Right cardiac atrium (tissue), 5 donors: ENCODE results near the gene CALML4. TPM values are rescaled to one million over a fixed set of nuclear protein-coding genes. Genes with fewer than 3 reads are reported as not detected.
A peak's percentile ranks its signal among the peaks of the same experiment; 100 is the strongest.
"Not testable (repeated sequence)": the region's sequence is repeated elsewhere in the genome, so short reads cannot be mapped to it uniquely, and the experiment has no call there.

ENCODE experiments used
- ATAC-seq, 2 donors: fragments of 200-7000 bp; cut with Tn5 transposase; one replicate each; pipeline versions ENCODE4 v1.8.0 to v1.9.1; 2020; ENCODE audit warnings: moderate library complexity in 2 of 2, mild to moderate bottlenecking in 1 of 2
- DNase-seq, 3 donors: peaks; one replicate each; pipeline ENCODE4 v3.0.0-alpha.2; 2020
- H3K27ac ChIP-seq: one replicate; pipeline ENCODE4 v1.5.1; 2013; ENCODE audit warnings: mild to moderate bottlenecking, low read length, control low read depth, moderate library complexity
- H3K27me3 ChIP-seq: one replicate; pipeline ENCODE4 v1.6.1; 2013; ENCODE audit not compliant: control insufficient read depth, insufficient read depth
- H3K4me1 ChIP-seq: one replicate; pipeline ENCODE4 v1.6.1; 2013; ENCODE audit warnings: low read length; ENCODE audit not compliant: control insufficient read depth, insufficient read depth
- H3K4me3 ChIP-seq: one replicate; pipeline ENCODE4 v1.5.1; 2013; ENCODE audit warnings: low read length, control low read depth
- H3K9me3 ChIP-seq: one replicate; pipeline ENCODE4 v1.6.1; 2013; ENCODE audit warnings: low read length; ENCODE audit not compliant: control insufficient read depth
- WGBS: extraction: QIAGEN DNeasy Blood & Tissue Kit; methylation state at CpG from one replicate; pipeline ENCODE4 v1.1.7; 2013; 5-methylcytosine and 5-hydroxymethylcytosine counted together
- intact Hi-C, 4 donors: fragments of 100-400 bp; cut with DNase I; formaldehyde crosslinking; loops; one replicate each; pipeline versions ENCODE4 v1.11.0 to v1.14.0; 2022 to 2023
- polyA plus RNA-seq: library from polyadenylated mRNA; stranded (reverse); fragments of 200-250 nt; gene quantifications from one replicate; pipeline ENCODE4 v1.2.3, GENCODE V29; 2013
- total RNA-seq, 4 donors: library from RNA; stranded (reverse); fragmentation: NEBNext Ultra II Directional; extraction: Animal tissue kit (Norgen Biotek cat#: 25700); gene quantifications; one replicate each; pipeline ENCODE4 v1.2.1, GENCODE V29; 2021
- donor health status: healthy with polysubstance abuse.
- donor health status: DM: no; HTN: yes; CAD: no.
- donor health status: DM: no; HTN: no; CAD: no.
- donor health status: DM: no; HTN: yes; CAD: no; lungs with severe emphysema.
- donor health status: DM: yes; HTN: yes; CAD: no.

The CALML4 gene
- total and polyA plus RNA-seq, 5 donors: 1.5 to 2.4 (median 1.8) TPM

DNA sequence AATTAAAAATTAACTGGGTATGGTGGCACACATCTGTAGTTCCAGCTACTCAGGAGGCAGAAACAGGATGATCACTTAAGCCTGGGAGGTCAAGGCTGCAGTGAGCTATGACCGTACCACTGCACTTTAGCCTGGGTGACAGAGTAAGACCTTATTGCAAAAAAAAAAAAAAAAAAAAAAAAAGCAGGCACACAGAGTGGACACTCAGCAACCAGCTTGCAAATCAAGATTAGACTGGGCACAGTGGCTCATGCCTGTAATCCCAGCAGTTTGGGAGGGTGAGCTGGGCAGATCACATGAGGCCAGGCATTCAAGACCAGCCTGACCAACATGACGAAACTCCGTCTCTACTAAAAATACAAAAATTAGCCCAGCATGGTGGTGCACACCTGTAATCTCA lies 19.0 kb upstream of the CALML4 start:
- Histone ChIP-seq H3K4me3 (no peak overlapping the region), H3K4me1 (no peaks in the 10 kb centered on the region), H3K27ac (no peak overlapping the region), H3K27me3 (no peaks in the 10 kb centered on the region), H3K9me3 (no peaks in the 10 kb centered on the region)
- 61% methylated on average over 3 of the region's 3 CpGs for WGBS
- DNase-seq (peak in 1 of 3 donors; percentile 18), ATAC-seq (no peak)
- intact Hi-C loops: no loop called here

GRCh38 chr15:68223171-68223570 lies 18.0 kb upstream of the CALML4 start:
- Histone ChIP-seq H3K9me3 (no peaks in the 10 kb centered on the region), H3K27me3 (no peaks in the 10 kb centered on the region), H3K4me3 (no peak overlapping the region), H3K27ac (no peak overlapping the region), H3K4me1 (no peaks in the 10 kb centered on the region)
- ATAC-seq (no peak), DNase-seq (no peak)
- WGBS: 96% methylated on average over 6 of the region's 6 CpGs
- intact Hi-C loops: no loop called here

- H3K27me3 ChIP-seq, H3K9me3 ChIP-seq, H3K4me1 ChIP-seq, H3K4me3 ChIP-seq, ATAC-seq, intact Hi-C loops, H3K27ac ChIP-seq: not testable (repeated sequence)
- 90% methylated on average over 18 of the region's 18 CpGs for WGBS
- peak in 1 of 3 donors; percentile 16 for DNase-seq
Observed at GRCh38 chr15:68222432-68222743, 17.3 kb upstream of the CALML4 start.

DNA sequence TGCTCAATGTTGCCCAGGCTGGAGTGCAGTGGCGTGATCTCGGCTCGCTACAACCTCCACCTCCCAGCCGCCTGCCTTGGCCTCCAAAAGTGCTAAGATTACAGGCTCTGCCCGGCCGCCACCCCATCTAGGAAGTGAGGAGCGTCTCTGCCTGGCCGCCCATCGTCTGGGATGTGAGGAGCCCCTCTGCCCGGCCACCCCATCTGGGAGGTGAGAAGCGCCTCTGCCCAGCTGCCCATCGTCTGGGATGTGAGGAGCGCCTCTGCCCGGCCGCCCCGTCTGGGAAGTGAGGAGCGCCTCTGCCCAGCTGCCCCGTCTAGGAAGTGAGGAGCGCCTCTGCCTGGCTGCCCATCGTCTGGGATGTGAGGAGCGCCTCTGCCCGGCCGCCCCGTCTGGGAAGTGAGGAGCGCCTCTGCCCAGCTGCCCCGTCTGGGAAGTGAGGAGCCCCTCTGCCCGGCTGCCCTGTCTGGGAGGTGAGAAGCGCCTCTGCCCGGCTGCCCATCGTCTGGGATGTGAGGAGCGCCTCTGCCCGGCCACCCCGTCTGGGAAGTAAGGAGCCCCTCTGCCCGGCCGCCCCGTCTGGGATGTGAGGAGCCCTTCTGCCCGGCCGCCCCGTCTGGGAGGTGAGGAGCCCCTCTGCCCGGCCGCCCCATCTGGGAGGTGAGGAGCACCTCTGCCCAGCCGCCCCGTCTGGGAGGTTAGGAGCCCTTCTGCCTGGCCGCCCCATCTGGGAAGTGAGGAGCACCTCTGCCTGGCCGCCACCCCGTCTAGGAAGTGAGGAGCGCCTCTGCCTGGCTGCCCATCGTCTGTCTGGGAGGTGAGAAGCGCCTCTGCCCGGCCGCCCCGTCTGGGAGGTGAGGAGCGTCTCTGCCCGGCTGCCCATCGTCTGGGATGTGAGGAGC lies 16.6 kb upstream of the CALML4 start:
- H3K27me3 ChIP-seq, H3K27ac ChIP-seq, intact Hi-C loops, ATAC-seq, H3K9me3 ChIP-seq, H3K4me3 ChIP-seq, H3K4me1 ChIP-seq: not testable (repeated sequence)
- 88% methylated on average over 55 of the region's 55 CpGs for WGBS
- DNase-seq: peak in 1 of 3 donors; percentile 29

DNA sequence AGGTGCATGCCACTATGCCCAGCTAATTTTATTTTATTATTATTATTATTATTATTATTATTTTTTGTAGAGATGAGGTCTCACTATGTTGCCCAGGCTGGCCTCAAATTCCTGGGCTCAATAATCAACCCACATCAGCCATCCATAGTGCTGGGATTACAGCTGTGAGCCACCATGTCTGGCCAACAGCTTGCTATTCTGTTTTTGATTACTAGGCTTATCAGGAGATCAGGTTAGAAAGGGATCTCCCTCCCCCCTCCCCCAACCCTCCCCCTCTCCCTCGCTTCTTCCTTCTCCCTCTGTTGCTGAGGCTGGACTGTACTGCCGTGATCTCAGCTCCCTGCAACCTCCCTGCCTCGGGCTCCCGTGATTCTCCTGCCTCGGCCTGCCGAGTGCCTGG lies 15.8 kb upstream of the CALML4 start:
- DNase-seq: no peak
- 98% methylated on average over 6 of the region's 6 CpGs for WGBS
- no peaks in the 10 kb centered on the region for H3K27me3 ChIP-seq
- no peaks in the 10 kb centered on the region for H3K9me3 ChIP-seq
- intact Hi-C loops: no loop called here
- no peak overlapping the region for H3K27ac ChIP-seq
- ATAC-seq: no peak
- H3K4me1 ChIP-seq: no peaks in the 10 kb centered on the region
- H3K4me3 ChIP-seq: no peak overlapping the region

- no peaks in the 10 kb centered on the region for H3K4me1 ChIP-seq
- intact Hi-C loops: no loop called here
- H3K9me3 ChIP-seq: no peaks in the 10 kb centered on the region
- DNase-seq (no peak), ATAC-seq (no peak)
- H3K27ac ChIP-seq: no peak overlapping the region
- H3K27me3 ChIP-seq: no peaks in the 10 kb centered on the region
- no peak overlapping the region for H3K4me3 ChIP-seq
- 100% methylated on average over 2 of the region's 2 CpGs for WGBS
Observed at GRCh38 chr15:68220489-68220888, 15.4 kb upstream of the CALML4 start.

DNA sequence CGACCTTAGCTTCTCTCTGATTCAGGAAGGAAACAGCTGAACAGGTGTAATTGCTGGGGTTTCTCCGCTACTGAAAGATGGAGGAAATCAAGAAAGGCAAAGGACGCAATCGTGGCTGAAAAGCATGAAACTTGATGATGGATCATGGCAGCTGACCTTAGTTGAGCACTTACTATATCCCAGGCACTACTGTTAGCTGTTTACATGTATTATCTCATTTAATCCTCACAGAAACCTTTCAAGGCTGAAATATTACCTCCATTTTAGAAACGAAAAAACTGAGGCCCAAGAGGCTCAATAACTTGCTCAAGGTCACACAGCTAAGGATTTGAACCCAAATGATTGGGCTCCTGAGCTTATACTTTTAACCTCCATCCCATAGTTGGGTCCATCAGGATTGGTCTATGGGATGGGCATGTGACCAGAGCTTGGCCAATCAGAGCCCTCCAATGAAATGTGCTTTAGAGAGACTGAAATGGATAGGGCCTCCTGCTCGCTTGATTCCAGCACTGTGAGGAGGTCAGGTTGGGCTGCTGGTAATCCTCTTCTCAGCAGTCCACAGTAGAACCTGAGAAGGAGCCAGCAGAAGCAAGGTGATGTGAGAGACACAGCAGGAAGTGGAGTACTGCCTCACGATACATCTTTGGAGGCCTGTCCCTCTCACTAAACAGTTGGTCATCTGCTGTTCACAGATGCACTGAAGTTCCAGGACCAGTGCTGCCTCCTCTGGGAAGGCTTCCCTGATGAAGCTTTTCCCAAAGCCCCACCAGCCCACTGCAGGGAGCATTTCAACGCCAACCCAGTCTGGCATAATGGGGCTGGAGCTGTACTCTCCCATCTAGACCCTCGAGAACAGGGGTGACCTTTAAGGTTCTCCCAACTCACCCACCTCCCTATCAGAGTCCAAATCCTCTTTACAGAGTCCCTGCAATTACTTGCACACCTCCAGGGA lies 14.0 kb upstream of the CALML4 start:
- DNase-seq (no peak), ATAC-seq (peak; percentile 30 to 46)
- Histone ChIP-seq H3K4me1 (no peaks in the 10 kb centered on the region), H3K9me3 (no peaks in the 10 kb centered on the region), H3K27me3 (no peaks in the 10 kb centered on the region), H3K4me3 (no peak overlapping the region), H3K27ac (no peak overlapping the region)
- WGBS: 95% methylated on average over 9 of the region's 9 CpGs
- intact Hi-C loops: loop anchor here in 1 of 4 donors (10.0 kb wide), 1 partner anchor 354 kb away; no protein-coding TSS in a partner anchor

DNA sequence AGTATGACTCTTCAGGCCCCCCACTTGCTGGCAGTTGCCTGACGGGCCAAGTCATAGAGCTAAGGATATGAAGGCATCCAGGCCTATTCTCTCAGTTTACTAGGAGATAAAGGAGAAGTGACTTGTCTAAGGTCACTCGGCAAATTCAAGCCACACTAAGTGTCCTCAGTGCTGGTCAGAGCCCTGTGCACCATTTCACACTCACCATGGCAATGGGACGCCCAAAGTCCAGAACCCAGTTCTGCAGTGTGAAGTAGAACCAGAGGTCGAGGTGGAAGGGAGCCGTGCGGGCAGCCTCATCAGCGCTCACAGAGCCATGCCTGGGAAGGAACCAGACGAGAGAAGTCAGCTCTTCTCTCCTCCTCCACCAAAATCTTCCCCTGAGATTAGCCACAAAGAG lies 13.2 kb upstream of the CALML4 start:
- Histone ChIP-seq H3K9me3 (no peaks in the 10 kb centered on the region), H3K27ac (no peak overlapping the region), H3K27me3 (no peaks in the 10 kb centered on the region), H3K4me3 (no peak overlapping the region), H3K4me1 (no peaks in the 10 kb centered on the region)
- ATAC-seq (no peak), DNase-seq (peak in 1 of 3 donors; percentile 5)
- 95% methylated on average over 8 of the region's 8 CpGs for WGBS
- intact Hi-C loops: loop anchor here in 1 of 4 donors (10.0 kb wide), 1 partner anchor 354 kb away; no protein-coding TSS in a partner anchor

DNA sequence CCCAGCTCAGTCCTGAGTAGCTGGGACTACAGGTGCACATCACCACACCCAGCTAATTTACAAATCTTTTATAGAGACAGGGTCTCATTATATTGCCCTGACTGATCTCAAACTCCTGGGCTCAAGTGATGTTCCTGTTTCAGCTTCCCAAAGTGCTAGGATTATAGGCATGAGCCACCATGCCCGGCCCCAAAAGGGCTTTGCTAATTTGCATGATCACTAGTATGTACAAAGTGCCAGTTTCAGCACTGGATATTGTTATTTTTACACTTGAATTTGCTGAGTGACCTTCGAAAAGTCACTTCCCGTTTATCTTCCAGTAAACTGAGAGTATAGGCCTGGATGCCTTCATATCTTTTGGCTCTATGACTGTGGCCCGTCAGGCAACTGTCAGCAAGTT lies 12.2 kb upstream of the CALML4 start:
- no peaks in the 10 kb centered on the region for H3K27me3 ChIP-seq
- no peak overlapping the region for H3K27ac ChIP-seq
- ATAC-seq (no peak), DNase-seq (peak in 1 of 3 donors; percentile 51)
- intact Hi-C loops: loop anchor here in 1 of 4 donors (10.0 kb wide), 1 partner anchor 353 kb away; no protein-coding TSS in a partner anchor
- 71% methylated on average over 4 of the region's 4 CpGs for WGBS
- H3K4me3 ChIP-seq: no peak overlapping the region
- no peaks in the 10 kb centered on the region for H3K9me3 ChIP-seq
- H3K4me1 ChIP-seq: no peaks in the 10 kb centered on the region

DNA sequence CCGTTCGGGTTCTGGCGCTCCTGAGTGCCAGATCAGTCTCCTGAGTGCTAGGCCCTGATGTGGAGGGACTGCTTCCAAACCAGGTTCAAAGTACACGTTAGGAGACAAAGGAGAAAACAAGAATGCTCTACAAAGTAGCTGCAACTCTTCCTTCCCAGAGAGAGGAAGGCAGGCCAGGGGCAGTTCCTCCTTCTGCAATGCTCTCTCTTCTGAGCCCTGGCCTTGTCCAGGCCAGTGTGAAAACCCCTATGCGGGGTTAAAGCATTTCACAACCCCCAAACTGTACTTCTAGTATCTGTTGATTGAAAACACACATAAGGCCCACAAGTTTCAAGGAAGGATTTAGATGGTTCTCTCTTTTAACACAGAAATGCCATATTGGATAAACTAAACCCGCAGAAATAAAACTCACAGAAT lies 9.7 kb upstream of the CALML4 start:
- intact Hi-C loops: loop anchor here in 1 of 4 donors (10.0 kb wide), 1 partner anchor 350 kb away; no protein-coding TSS in a partner anchor
- no peak overlapping the region for H3K4me3 ChIP-seq
- 80% methylated on average over 6 of the region's 6 CpGs for WGBS
- no peaks in the 10 kb centered on the region for H3K9me3 ChIP-seq
- no peak for ATAC-seq
- H3K27me3 ChIP-seq: no peaks in the 10 kb centered on the region
- H3K27ac ChIP-seq: no peak overlapping the region
- peak in 1 of 3 donors; percentile 33 for DNase-seq
- H3K4me1 ChIP-seq: no peaks in the 10 kb centered on the region
